ENCODE measurements around the gene OR6B1. TPM values are rescaled to one million over a fixed set of nuclear protein-coding genes. Genes with fewer than 3 reads are reported as not detected.

Gene OR6B1
- total RNA-seq (2014; rRNA removed; shearing (Covaris generic)) = not detected in 2 replicates

- no peak for DNase-seq (ENCODE audit: low read depth)
Observed at GRCh38 chr7:144000020-144000419, at the start of gene OR6B1. OR6B1 (plus strand) TSS chr7:144000320; CDS start chr7:144003997, 3,677 bp downstream.

DNA sequence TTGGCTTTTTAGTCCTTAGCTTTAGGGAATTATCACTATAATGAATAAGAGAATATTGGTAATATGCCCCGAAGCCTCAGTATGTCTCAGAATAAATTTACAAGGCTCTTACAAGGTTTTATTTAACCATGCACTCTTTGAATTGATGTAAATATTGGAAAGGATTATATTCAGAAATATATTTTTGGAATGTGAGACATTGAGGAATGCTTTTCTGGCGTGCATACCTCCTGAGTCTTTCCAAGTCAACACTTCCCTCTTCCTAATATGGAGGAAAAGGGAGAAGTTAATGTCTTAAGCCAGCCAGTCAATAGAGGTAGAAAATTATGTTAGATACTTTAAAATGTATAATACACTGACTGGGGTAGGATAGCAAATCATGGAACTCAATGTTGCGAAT is 46.7 kb upstream of the OR6B1 start:
- no peak for DNase-seq (ENCODE audit: low read depth)

GRCh38 chr7:143954135-143954534 is 46.0 kb upstream of the OR6B1 start:
- DNase-seq (ENCODE audit: low read depth) = no peak

GRCh38 chr7:143954544-143954943 is 45.6 kb upstream of the OR6B1 start, which contains the start of gene OR2F1:
OR2F1 (plus strand) TSS chr7:143954844; CDS start chr7:143959971, 5,127 bp downstream.
- no peak for DNase-seq (ENCODE audit: low read depth)

- DNase-seq (ENCODE audit: low read depth) = peak; percentile 10
Observed at GRCh38 chr7:143958781-143959180, 41.3 kb upstream of the OR6B1 start.

- DNase-seq (ENCODE audit: low read depth) = no peak
Observed at GRCh38 chr7:143960813-143961610, 39.1 kb upstream of the OR6B1 start.

GRCh38 chr7:143965280-143965679 is 34.8 kb upstream of the OR6B1 start:
- no peak for DNase-seq (ENCODE audit: low read depth)

DNA sequence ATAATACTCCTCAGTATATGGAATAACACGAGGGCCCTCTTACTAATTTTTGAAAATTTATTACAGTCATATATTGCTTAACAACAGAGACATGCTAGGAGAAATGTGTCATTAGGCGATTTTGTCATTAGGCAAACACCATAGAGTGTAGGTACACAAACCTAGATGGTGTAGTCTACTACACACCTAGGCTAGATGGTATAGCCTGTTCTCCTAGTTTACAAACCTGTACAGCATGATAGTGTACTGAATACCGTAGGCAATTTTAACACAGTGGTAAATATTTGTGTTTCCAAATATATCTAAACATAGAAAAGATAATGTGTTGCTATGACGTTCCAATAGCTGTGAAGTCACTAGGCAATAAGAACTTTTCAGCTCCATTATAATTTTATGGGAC is 32.7 kb upstream of the OR6B1 start:
- no peak for DNase-seq (ENCODE audit: low read depth)

GRCh38 chr7:143973870-143974416 is 26.2 kb upstream of the OR6B1 start:
- no peak for DNase-seq (ENCODE audit: low read depth)

DNA sequence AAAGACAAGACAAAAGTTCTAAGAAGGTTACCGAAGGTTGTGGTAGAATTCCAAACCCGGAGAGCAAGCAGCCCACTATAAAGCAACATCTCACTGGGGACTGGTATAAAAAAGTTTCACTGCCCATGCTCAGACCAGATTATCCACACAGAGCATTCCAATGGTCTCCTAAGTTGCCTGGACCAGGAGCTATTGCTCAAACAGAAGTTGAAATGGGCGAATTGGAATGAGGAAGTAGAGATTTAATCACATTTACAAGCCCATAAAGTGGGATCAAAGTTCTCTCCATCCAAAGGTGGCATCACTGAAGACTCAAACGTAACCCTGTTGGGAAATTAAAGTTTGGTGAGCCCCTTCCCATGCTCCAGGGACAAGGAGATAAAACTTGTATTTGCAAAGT is 25.7 kb upstream of the OR6B1 start:
- DNase-seq (ENCODE audit: low read depth) = peak; percentile 69

GRCh38 chr7:143975617-143976016 is 24.5 kb upstream of the OR6B1 start:
- DNase-seq (ENCODE audit: low read depth) = peak; percentile 22

- DNase-seq (ENCODE audit: low read depth) = no peak
Observed at GRCh38 chr7:143978585-143978984, 21.5 kb upstream of the OR6B1 start.

- DNase-seq (ENCODE audit: low read depth) = peak; percentile 85
Observed at GRCh38 chr7:143979359-143979758, 20.8 kb upstream of the OR6B1 start.

GRCh38 chr7:143979998-143980397 is 20.1 kb upstream of the OR6B1 start:
- peak; percentile 12 for DNase-seq (ENCODE audit: low read depth)

DNA sequence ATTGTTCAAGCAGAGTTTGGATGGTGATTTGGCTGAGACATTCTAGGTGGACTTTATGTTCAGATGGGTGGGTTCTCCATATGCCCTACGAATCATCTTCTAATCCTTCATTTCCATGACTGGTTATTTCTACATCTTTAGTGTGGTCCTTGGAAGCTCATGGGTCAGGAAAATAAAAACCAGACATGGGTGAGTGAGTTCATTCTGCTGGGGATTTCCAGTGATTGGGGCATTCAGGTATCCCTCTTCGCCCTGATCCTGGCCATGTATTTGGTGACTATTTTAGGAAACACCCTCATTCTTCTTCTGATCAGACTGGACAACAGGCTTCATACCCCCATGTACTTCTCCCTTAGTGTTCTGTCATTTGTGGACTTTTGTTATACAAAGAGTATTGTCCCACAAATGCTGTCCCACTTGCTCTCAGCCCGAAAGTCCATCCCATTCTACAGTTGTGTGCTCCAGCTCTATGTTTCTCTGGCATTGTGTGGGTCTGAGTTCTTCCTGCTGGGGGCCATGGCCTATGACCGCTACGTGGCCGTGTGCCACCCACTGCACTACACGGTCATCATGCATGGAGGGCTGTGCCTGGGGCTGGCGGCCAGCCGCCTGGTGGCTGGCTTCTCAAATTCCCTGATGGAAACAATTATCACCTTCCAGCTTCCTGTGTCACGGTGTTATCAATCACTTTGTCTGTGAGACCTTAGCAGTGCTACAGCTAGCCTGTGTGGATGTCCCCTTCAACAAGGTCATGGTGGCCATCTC is 19.2 kb upstream of the OR6B1 start:
- peak; percentile 14 for DNase-seq (ENCODE audit: low read depth)

GRCh38 chr7:143983960-143984359 is 16.2 kb upstream of the OR6B1 start:
- DNase-seq (ENCODE audit: low read depth) = no peak

DNA sequence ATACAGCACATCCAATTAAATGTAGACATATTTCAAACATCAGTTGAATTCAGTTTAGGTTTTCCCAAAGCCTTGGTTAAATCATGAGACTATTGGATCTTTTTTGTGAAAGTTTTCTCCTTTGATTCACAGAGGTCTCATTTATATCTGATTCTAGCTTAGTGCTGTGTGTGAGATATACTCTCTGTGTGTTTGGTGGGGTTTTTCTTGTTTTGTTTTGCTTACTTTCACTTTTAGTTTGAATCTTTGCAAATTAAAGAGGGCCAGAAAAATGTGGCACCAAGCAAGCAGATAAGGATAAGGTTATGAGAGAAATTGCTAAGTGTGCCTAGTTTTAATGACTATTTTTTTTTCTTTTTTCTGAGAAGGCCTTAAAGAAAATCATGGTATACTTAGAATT is 12.6 kb upstream of the OR6B1 start:
- no peak for DNase-seq (ENCODE audit: low read depth)

DNA sequence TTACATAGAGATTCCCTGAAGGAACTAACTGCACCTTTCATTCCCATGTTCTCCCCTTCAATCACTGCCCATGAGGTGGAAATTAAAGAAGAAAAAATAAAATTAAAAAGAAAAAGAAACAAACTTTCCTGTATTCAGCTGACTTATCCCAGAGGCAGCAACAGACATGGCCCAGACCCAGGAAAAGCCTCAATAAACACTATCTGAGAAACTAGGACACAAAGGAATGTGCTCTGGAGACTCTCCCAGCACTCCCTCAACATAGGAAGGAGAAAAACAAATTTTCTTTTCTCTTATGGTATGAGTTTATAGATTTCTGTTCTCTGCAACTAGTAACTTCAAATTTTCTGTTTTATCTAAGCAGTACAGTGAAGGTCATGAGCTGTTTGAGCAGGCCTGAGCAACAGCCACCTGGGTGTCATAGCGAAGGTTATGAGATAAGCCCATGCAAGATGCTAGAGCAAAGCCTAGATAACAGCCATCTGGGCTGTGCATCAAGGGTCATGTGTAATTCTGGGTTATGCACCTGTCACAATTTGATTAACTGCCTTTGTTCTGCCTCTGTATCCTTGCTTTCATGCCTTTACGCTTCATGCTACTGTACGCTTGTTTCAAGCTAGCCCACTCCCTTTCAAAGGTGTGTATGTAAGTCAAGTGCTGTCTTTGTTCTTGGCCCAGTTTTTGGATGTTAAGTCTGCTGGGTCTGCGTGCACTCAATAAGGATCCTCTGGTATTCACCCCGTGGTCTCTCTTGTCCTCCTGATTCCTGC is 11.0 kb upstream of the OR6B1 start:
- DNase-seq (ENCODE audit: low read depth) = peak; percentile 21

DNA sequence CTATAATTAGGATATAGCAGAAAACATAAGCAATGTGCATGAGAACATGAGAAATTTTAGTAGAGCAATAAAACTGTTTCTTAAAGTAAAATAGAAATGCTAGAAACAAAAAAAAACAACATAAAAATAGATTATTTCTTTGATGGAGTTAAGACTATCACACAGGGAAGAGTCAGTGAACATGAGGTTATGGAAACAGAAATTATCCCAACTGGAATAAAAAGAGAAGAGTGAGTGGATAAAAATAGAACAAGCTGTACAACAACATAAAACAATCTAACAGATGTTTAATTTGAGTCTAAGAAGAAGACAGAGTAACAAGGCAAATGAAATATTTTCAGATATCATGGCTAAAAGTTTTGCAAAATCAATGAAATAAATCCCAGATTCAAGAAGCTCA is 7.5 kb upstream of the OR6B1 start:
- DNase-seq (ENCODE audit: low read depth) = no peak

DNA sequence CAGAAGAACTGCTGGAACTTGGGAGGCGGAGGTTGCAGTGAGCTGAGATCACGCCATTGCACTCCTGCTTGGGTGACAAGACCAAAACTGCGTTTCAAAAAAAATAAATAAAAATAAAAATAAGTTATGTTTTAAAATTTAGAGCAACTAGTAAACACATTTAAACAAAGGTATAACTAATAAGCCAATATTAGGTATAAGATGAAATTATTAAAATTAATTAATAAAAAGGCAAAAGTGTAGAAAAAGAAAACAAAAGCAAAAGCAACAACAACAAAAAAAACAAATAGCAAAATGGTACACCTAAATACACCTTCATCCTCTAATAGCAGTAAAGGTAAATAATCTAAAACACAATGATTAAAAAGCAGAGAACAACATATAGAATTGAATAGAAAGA is 6.2 kb upstream of the OR6B1 start:
- no peak for DNase-seq (ENCODE audit: low read depth)

- DNase-seq (ENCODE audit: low read depth) = no peak
Observed at GRCh38 chr7:144001543-144001942, 1.4 kb downstream of the OR6B1 start.

- no peak for DNase-seq (ENCODE audit: low read depth)
Observed at GRCh38 chr7:144004703-144005102, 4.6 kb downstream of the OR6B1 start.

Data from M059J (cell line).